Smooth muscle cell (in vitro differentiated cells): ENCODE measurements around the gene HTR6. TPM values are rescaled to one million over a fixed set of nuclear protein-coding genes. Genes with fewer than 3 reads are reported as not detected.

Experiments used
- DNase-seq: peaks from one replicate; lab custom pipeline; 2025; ENCODE audit not compliant: unreplicated experiment; lab: John Stamatoyannopoulos, UW
- H2AFZ ChIP-seq: fragments of 200-600 bp; sonication (generic); 2 replicates; pipeline ENCODE4 v1.6.0; 2016; ENCODE audit warnings: antibody characterized with exemption, low read depth, mild to moderate bottlenecking
- H3F3A ChIP-seq: fragments of 200-600 bp; sonication (generic); 2 replicates; pipeline ENCODE4 v1.6.0; 2017; ENCODE audit warnings: antibody characterized with exemption, low read depth
- H3K27ac ChIP-seq: fragments of 200-600 bp; sonication (generic); 2 replicates; pipeline ENCODE4 v1.5.1; 2016; ENCODE audit warnings: low read depth, mild to moderate bottlenecking
- H3K27me3 ChIP-seq: fragments of 200-600 bp; sonication (generic); 2 replicates; pipeline ENCODE4 v1.6.1; 2016; ENCODE audit warnings: low read depth, mild to moderate bottlenecking
- H3K36me3 ChIP-seq: fragments of 200-600 bp; sonication (generic); 2 replicates; pipeline ENCODE4 v1.5.1; 2016; ENCODE audit warnings: low read depth
- H3K4me1 ChIP-seq: fragments of 200-600 bp; sonication (generic); 2 replicates; pipeline ENCODE4 v1.5.1; 2016; ENCODE audit warnings: low read depth
- H3K4me2 ChIP-seq: fragments of 200-600 bp; sonication (generic); 2 replicates; pipeline ENCODE4 v1.6.0; 2016; ENCODE audit warnings: mild to moderate bottlenecking
- H3K4me3 ChIP-seq: fragments of 200-600 bp; sonication (generic); 2 replicates; pipeline ENCODE4 v1.5.1; 2016; ENCODE audit warnings: mild to moderate bottlenecking
- H3K79me2 ChIP-seq: fragments of 200-600 bp; sonication (generic); 2 replicates; pipeline ENCODE4 v1.6.0; 2016; ENCODE audit warnings: low read depth, mild to moderate bottlenecking
- H3K9ac ChIP-seq: fragments of 200-600 bp; sonication (generic); 2 replicates; pipeline ENCODE4 v1.6.0; 2016; ENCODE audit warnings: low read depth
- H3K9me3 ChIP-seq: fragments of 200-600 bp; sonication (generic); replicated peaks from 2 replicates; pipeline ENCODE4 v1.5.1; 2016; ENCODE audit warnings: low read depth
- H4K20me1 ChIP-seq: fragments of 200-600 bp; sonication (generic); 2 replicates; pipeline ENCODE4 v1.6.0; 2016; ENCODE audit warnings: low read depth
- CTCF ChIP-seq: fragments of 200-600 bp; sonication (generic); IDR thresholded peaks from 2 replicates; pipeline ENCODE4 v1.5.1; 2017; ENCODE audit warnings: borderline replicate concordance, mild to moderate bottlenecking, antibody characterized with exemption; ENCODE audit not compliant: insufficient read depth, poor library complexity, severe bottlenecking
- WGBS: methylation state at CpG from one replicate; pipeline ENCODE4 v1.1.7; 2016; ENCODE audit warnings: low lambda C conversion rate; 5-methylcytosine and 5-hydroxymethylcytosine counted together
- polyA plus RNA-seq: library from polyadenylated mRNA; unstranded; fragments of >200 nt; fragmentation: Nextera tagmentation; extraction: Ambion mirVana; gene quantifications from 2 replicates; pipeline ENCODE4 v1.2.1, GENCODE V29; 2016
- total RNA-seq: library from RNA; depleted of rRNA; stranded (reverse); fragments of >200 nt; gene quantifications from 2 replicates; pipeline ENCODE4 v1.2.3, GENCODE V29; 2014

Gene HTR6
- total and polyA plus RNA-seq, 2 experiments from 2014 or later: not detected

DNA sequence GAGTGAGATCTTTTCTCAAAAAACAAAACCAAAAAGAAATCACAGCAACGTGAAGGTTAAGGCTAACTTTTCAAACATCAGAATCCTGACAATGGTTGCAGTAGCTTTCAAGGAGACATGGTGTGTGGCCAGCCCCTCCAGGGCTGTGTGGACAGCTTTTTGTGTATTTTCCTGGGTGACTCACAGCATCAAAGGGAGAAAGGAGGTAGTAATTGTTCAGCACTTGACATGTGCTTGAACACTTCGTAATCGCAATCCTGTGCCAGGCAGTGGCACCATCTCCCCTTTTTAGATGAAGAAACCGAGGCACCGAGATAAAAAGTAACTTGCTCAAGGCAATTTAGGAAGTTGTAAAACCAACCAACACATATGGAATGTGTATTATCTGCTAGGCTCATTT lies 10.3 kb upstream of the HTR6 start:
- H3K27me3 ChIP-seq: no peaks in the 10 kb centered on the region
- H3F3A ChIP-seq: no peaks in the 10 kb centered on the region
- no peak for DNase-seq
- 89% methylated on average over 5 of the region's 5 CpGs for WGBS
- H3K9me3 ChIP-seq: no peaks in the 10 kb centered on the region
- no peak overlapping the region for H3K4me2 ChIP-seq
- no peaks in the 10 kb centered on the region for H3K79me2 ChIP-seq
- H3K4me3 ChIP-seq: no peak overlapping the region
- H4K20me1 ChIP-seq: peaks cover 17% of the 10 kb centered on the region
- H3K27ac ChIP-seq: no peak overlapping the region
- no peaks in the 10 kb centered on the region for H3K36me3 ChIP-seq
- H2AFZ ChIP-seq: no peak overlapping the region
- H3K4me1 ChIP-seq: no peaks in the 10 kb centered on the region
- TF ChIP-seq CTCF: no peak
- no peak overlapping the region for H3K9ac ChIP-seq

DNA sequence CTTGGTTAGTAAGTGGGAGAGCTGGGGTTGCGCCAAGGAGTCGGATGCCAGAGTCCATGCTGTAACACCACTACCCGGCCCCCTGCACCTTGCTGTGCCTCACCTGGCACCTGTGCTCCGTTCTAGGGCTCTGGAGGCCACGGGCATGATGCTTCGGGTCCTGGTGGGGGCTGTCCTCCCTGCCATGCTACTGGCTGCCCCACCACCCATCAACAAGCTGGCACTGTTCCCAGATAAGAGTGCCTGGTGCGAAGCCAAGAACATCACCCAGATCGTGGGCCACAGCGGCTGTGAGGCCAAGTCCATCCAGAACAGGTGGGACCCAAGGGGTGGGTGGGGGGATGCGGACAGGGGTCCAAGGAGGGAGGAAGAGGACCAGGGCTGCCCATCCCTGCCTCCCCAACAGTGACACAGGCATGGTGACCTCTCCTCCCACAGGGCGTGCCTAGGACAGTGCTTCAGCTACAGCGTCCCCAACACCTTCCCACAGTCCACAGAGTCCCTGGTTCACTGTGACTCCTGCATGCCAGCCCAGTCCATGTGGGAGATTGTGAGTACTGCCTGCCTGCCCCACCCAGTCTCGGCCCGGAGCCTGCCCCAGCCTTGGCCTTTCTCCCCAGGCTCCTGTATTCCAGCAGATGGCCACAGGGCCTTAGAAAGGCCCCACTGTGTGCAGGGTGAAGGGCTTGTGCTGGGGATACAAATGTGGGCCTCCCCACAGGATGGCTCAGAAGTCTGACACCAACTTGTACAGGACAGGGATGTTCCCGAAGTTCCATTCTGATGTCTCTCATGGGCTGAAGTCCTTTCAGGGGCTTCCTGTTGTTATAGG lies 9.6 kb upstream of the HTR6 start:
- Histone ChIP-seq H3K27me3 (no peaks in the 10 kb centered on the region), H3K4me3 (no peak overlapping the region), H3K4me1 (no peaks in the 10 kb centered on the region), H3K36me3 (no peaks in the 10 kb centered on the region), H4K20me1 (peaks cover 17% of the 10 kb centered on the region), H3F3A (no peaks in the 10 kb centered on the region), H3K27ac (no peak overlapping the region), H3K79me2 (no peaks in the 10 kb centered on the region), H3K9me3 (no peaks in the 10 kb centered on the region), H3K9ac (no peak overlapping the region), H2AFZ (no peak overlapping the region), H3K4me2 (no peak overlapping the region)
- no peak for TF ChIP-seq CTCF
- WGBS: 97% methylated on average over 14 of the region's 15 CpGs
- DNase-seq: no peak

DNA sequence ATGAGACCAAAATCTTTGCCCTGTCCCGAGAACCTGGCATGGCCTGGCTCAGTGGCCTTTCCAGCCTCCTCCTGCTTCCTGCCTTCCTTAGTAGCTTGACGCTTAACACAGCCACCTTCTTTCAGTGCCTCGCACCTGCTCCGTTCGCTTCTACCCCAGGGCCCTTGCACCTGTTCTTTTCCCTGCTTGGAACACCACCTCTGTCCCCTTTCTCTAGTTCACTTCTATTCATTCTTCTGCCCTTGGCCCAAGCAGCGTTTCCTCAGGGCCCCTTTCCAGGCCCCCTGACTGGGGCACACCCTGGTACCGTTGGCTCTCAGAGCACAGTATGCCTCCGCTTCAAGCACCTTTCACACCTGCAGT lies 9.0 kb upstream of the HTR6 start:
- Histone ChIP-seq H3K9me3 (no peaks in the 10 kb centered on the region), H3K27me3 (peaks cover 1% of the 10 kb centered on the region), H4K20me1 (peaks cover 17% of the 10 kb centered on the region), H3K4me2 (no peak overlapping the region), H3K36me3 (no peaks in the 10 kb centered on the region), H3K79me2 (no peaks in the 10 kb centered on the region), H2AFZ (no peak overlapping the region), H3K4me1 (no peaks in the 10 kb centered on the region), H3K4me3 (no peak overlapping the region), H3K27ac (no peak overlapping the region), H3K9ac (no peak overlapping the region), H3F3A (no peaks in the 10 kb centered on the region)
- 96% methylated on average over 8 of the region's 8 CpGs for WGBS
- no peak for DNase-seq
- TF ChIP-seq CTCF: no peak
